NCI-H2029 (cell line): ENCODE data around the gene MAP3K13.
A peak's percentile ranks its signal among the peaks of the same experiment; 100 is the strongest.
"Not testable (repeated sequence)": the region's sequence is repeated elsewhere in the genome, so short reads cannot be mapped to it uniquely, and the experiment has no call there.

ENCODE experiments used
- DNase-seq: peaks from one replicate; lab custom pipeline; 2025; lab: John Stamatoyannopoulos, UW

The MAP3K13 gene

GRCh38 chr3:185399737-185400667, 37.1 kb downstream of the MAP3K13 start:
- no peak for DNase-seq

GRCh38 chr3:185400866-185401265, 37.9 kb downstream of the MAP3K13 start:
- DNase-seq, result no peak

GRCh38 chr3:185401319-185401955, 38.5 kb downstream of the MAP3K13 start:
- DNase-seq, result no peak

GRCh38 chr3:185402561-185402960, 39.6 kb downstream of the MAP3K13 start:
- peak; percentile 65 for DNase-seq

- no peak for DNase-seq
These were observed 40.1 kb downstream of the MAP3K13 start for GRCh38 chr3:185403002-185403401.

GRCh38 chr3:185405243-185405642, 42.3 kb downstream of the MAP3K13 start:
- no peak for DNase-seq

GRCh38 chr3:185405664-185406063, 42.7 kb downstream of the MAP3K13 start:
- no peak for DNase-seq

- no peak for DNase-seq
These were observed 43.2 kb downstream of the MAP3K13 start for GRCh38 chr3:185406121-185406620.

GRCh38 chr3:185409957-185410356, 47.0 kb downstream of the MAP3K13 start:
- no peak for DNase-seq

- no peak for DNase-seq
These were observed 48.2 kb downstream of the MAP3K13 start for GRCh38 chr3:185411133-185411532.

- DNase-seq, result no peak
These were observed 53.6 kb downstream of the MAP3K13 start for GRCh38 chr3:185416513-185416912.

- DNase-seq, result not testable (repeated sequence)
These were observed 55.6 kb downstream of the MAP3K13 start for GRCh38 chr3:185418561-185418977.

GRCh38 chr3:185420762-185421161, 57.8 kb downstream of the MAP3K13 start:
- peak; percentile 92 for DNase-seq

- no peak for DNase-seq
These were observed 58.8 kb downstream of the MAP3K13 start for GRCh38 chr3:185421577-185422232.

GRCh38 chr3:185422677-185423076, 59.7 kb downstream of the MAP3K13 start:
- peak; percentile 65 for DNase-seq

GRCh38 chr3:185423178-185423577, 60.2 kb downstream of the MAP3K13 start:
- DNase-seq, result peak; percentile 40

GRCh38 chr3:185424435-185424834, 61.5 kb downstream of the MAP3K13 start:
- DNase-seq, result no peak

GRCh38 chr3:185430375-185430774, 67.4 kb downstream of the MAP3K13 start:
- DNase-seq, result no peak

- DNase-seq, result peak; percentile 22
These were observed 77.0 kb downstream of the MAP3K13 start for GRCh38 chr3:185439745-185440466.

GRCh38 chr3:185442031-185442430, 79.1 kb downstream of the MAP3K13 start:
- no peak for DNase-seq

GRCh38 chr3:185444329-185444728, 81.4 kb downstream of the MAP3K13 start:
- peak; percentile 4 for DNase-seq

GRCh38 chr3:185448107-185448506, 85.2 kb downstream of the MAP3K13 start:
- no peak for DNase-seq
